ENCODE data around the gene WDR17. TPM values are rescaled to one million over a fixed set of nuclear protein-coding genes. Genes with fewer than 3 reads are reported as not detected.

Gene WDR17
- total and polyA plus RNA-seq, 2 donors (not counting 1 experiment from before 2014, with no cell fraction given): 2.1 to 7.1 TPM

DNA sequence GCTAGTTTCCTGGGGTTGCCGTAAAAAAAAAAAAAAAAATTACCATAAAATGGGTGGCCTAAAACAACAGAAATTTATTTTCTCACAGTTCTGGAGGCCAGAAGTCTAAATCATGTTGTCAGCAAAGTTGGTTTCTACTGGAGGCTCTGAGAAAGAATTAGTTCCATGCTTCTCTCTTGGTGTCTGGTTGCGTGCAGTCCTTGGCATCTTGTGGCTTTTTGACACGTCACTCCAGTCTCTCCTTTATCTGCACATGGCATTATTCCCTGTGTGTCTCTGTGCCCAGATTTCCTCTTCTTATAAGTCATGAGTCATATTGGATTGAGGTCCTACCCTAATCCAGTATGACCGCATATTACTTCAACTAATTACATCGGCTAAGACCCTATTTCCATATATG is 91.0 kb downstream of the WDR17 start:
- Histone ChIP-seq H3K4me3 (ENCODE audit: control extremely low read depth in 1 of 5, extremely low read depth in 1 of 5, insufficient read depth in 1 of 5, low read depth in 2 of 5, low read length in 4 of 5) (no peak overlapping the region), H4K20me1 (ENCODE audit: control insufficient read depth, insufficient read depth, low read length, poor library complexity, severe bottlenecking) (no peaks in the 10 kb centered on the region), H3K9ac (ENCODE audit: low read length) (no peak overlapping the region), H3K4me2 (replicated peaks; ENCODE audit: low read depth, low read length, poor library complexity, severe bottlenecking) (no peak overlapping the region), H3K4me1 (ENCODE audit: control insufficient read depth in 2 of 2, insufficient read depth in 2 of 2, low read length in 2 of 2) (no peaks in the 10 kb centered on the region), H3K79me2 (ENCODE audit: control insufficient read depth, insufficient read depth, low read length) (no peaks in the 10 kb centered on the region), H3K27ac (ENCODE audit: low read length in 2 of 2) (no peak overlapping the region), H3K9me3 (ENCODE audit: control extremely low read depth in 1 of 3, control insufficient read depth in 2 of 3, insufficient read depth in 1 of 3, low read length in 2 of 3) (no peaks in the 10 kb centered on the region), H3K27me3 (replicated peaks in 1 of 4; ENCODE audit: control extremely low read depth in 1 of 4, control insufficient read depth in 3 of 4, insufficient read depth in 4 of 4, low read length in 3 of 4) (no peaks in the 10 kb centered on the region), H2AFZ (ENCODE audit: insufficient read depth, low read depth, low read length, poor library complexity, severe bottlenecking) (no peak overlapping the region), H3K36me3 (replicated peaks in 1 of 2; ENCODE audit: control extremely low read depth in 1 of 2, control insufficient read depth in 1 of 2, extremely low read depth in 1 of 2, insufficient read depth in 2 of 2, low read length in 1 of 2) (no peaks in the 10 kb centered on the region)
- ChIA-PET POLR2A (no interaction called here), CTCF (no interaction called here)
- intact Hi-C loops (cut with micrococcal nuclease): no loop called here
- Mint-ChIP-seq H3K4me1 (no peaks in the 10 kb centered on the region), H3K27me3 (no peaks in the 10 kb centered on the region), H3K4me3 (no peak overlapping the region), H3K27ac (no peak overlapping the region), H3K9me3 (ENCODE audit: insufficient read depth) (no peaks in the 10 kb centered on the region)
- TF ChIP-seq, protein P1, sequence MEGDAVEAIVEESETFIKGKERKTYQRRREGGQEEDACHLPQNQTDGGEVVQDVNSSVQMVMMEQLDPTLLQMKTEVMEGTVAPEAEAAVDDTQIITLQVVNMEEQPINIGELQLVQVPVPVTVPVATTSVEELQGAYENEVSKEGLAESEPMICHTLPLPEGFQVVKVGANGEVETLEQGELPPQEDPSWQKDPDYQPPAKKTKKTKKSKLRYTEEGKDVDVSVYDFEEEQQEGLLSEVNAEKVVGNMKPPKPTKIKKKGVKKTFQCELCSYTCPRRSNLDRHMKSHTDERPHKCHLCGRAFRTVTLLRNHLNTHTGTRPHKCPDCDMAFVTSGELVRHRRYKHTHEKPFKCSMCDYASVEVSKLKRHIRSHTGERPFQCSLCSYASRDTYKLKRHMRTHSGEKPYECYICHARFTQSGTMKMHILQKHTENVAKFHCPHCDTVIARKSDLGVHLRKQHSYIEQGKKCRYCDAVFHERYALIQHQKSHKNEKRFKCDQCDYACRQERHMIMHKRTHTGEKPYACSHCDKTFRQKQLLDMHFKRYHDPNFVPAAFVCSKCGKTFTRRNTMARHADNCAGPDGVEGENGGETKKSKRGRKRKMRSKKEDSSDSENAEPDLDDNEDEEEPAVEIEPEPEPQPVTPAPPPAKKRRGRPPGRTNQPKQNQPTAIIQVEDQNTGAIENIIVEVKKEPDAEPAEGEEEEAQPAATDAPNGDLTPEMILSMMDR (IDR thresholded peaks at IDR 0.05): no peak
- TF ChIP-seq EZH2 (IDR thresholded peaks at IDR 0.05; ENCODE audit: borderline replicate concordance, insufficient read depth, low read depth, low read length, poor library complexity, severe bottlenecking): no peak
- no peak for ATAC-seq (ENCODE audit: low read depth)
- DNase-seq: no peak
- WGBS (ENCODE audit: insufficient coverage): 100% methylated on average over 1 of the region's 5 CpGs

DNA sequence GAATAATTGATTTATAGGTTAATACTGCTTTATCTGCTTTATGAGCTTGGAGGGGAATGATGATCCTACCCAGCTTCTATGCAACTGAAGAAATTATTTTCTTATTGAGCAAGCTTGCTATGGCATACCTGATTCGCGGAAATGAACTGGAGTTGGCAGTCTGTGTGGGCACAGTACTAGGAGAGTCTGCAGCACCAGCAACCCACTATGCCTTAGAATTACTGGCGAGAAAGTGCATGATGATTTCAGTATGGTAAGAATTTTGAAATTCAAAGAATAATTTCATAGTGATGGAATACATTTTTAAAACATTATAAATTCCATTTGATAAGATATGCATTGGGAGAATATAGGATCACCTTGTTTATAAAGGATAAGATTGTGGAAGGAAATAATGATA is 97.4 kb downstream of the WDR17 start:
- TF ChIP-seq EZH2 (IDR thresholded peaks at IDR 0.05; ENCODE audit: borderline replicate concordance, insufficient read depth, low read depth, low read length, poor library complexity, severe bottlenecking): no peak
- TF ChIP-seq, protein P1 (IDR thresholded peaks at IDR 0.05): no peak
- 100% methylated on average over 2 of the region's 3 CpGs for WGBS (ENCODE audit: insufficient coverage)
- H3K79me2 ChIP-seq (ENCODE audit: control insufficient read depth, insufficient read depth, low read length): no peaks in the 10 kb centered on the region
- H3K27ac Mint-ChIP-seq: no peak overlapping the region
- H3K27ac ChIP-seq (ENCODE audit: low read length in 2 of 2): no peak overlapping the region
- H3K27me3 ChIP-seq (replicated peaks in 1 of 4; ENCODE audit: control extremely low read depth in 1 of 4, control insufficient read depth in 3 of 4, insufficient read depth in 4 of 4, low read length in 3 of 4): no peaks in the 10 kb centered on the region
- no peak overlapping the region for H3K4me3 ChIP-seq (ENCODE audit: control extremely low read depth in 1 of 5, extremely low read depth in 1 of 5, insufficient read depth in 1 of 5, low read depth in 2 of 5, low read length in 4 of 5)
- H3K27me3 Mint-ChIP-seq: no peaks in the 10 kb centered on the region
- ATAC-seq (ENCODE audit: low read depth) (no peak), DNase-seq (no peak)
- intact Hi-C loops (cut with micrococcal nuclease): no loop called here
- H3K36me3 ChIP-seq (replicated peaks in 1 of 2; ENCODE audit: control extremely low read depth in 1 of 2, control insufficient read depth in 1 of 2, extremely low read depth in 1 of 2, insufficient read depth in 2 of 2, low read length in 1 of 2): no peaks in the 10 kb centered on the region
- H4K20me1 ChIP-seq (ENCODE audit: control insufficient read depth, insufficient read depth, low read length, poor library complexity, severe bottlenecking): no peaks in the 10 kb centered on the region
- POLR2A ChIA-PET: no interaction called here
- no peaks in the 10 kb centered on the region for H3K4me1 Mint-ChIP-seq
- no peaks in the 10 kb centered on the region for H3K4me1 ChIP-seq (ENCODE audit: control insufficient read depth in 2 of 2, insufficient read depth in 2 of 2, low read length in 2 of 2)
- no peaks in the 10 kb centered on the region for H3K9me3 Mint-ChIP-seq (ENCODE audit: insufficient read depth)
- no peak overlapping the region for H3K4me2 ChIP-seq (replicated peaks; ENCODE audit: low read depth, low read length, poor library complexity, severe bottlenecking)
- no peak overlapping the region for H3K4me3 Mint-ChIP-seq
- H3K9me3 ChIP-seq (ENCODE audit: control extremely low read depth in 1 of 3, control insufficient read depth in 2 of 3, insufficient read depth in 1 of 3, low read length in 2 of 3): no peaks in the 10 kb centered on the region
- H3K9ac ChIP-seq (ENCODE audit: low read length): no peak overlapping the region
- no peak overlapping the region for H2AFZ ChIP-seq (ENCODE audit: insufficient read depth, low read depth, low read length, poor library complexity, severe bottlenecking)
- CTCF ChIA-PET: no interaction called here

Measured in B cell (primary cell).